HEK293 (cell line): ENCODE data around the gene PTTG2.

Experiments used
- CTCF ChIA-PET: fragments of 350-600 bp; formaldehyde crosslinking; extraction: SDS; loops from one replicate; lab custom pipeline; 2021; ENCODE audit warnings: antibody characterized with exemption; lab: Yijun Ruan, JAX
- POLR2A ChIA-PET: fragments of 300-600 bp; formaldehyde crosslinking; extraction: SDS; loops from one replicate; lab custom pipeline; 2020; ENCODE audit warnings: antibody characterized with exemption, inconsistent platforms; lab: Yijun Ruan, JAX
- H3K27ac ChIP-seq: fragments of 200-500 bp; sonication (Bioruptor generic); 2 replicates; pipeline ENCODE4 v1.5.1; 2014; ENCODE audit warnings: low read depth, low read length, control low read depth, inconsistent platforms; ENCODE audit errors: extremely low read depth
- H3K36me3 ChIP-seq, 2 experiments: fragments of 200-500 bp in 1 of 2; sonication (Bioruptor generic) in 1 of 2; 1 replicate in 1 of 2; 2 replicates in 1 of 2; pipeline ENCODE4 v1.5.1; 2014 to 2017; ENCODE audit warnings: inconsistent platforms in 2 of 2, low read length in 2 of 2; ENCODE audit not compliant: control insufficient read depth in 2 of 2, insufficient read depth in 1 of 2
- H3K4me1 ChIP-seq: fragments of 200-500 bp; sonication (Bioruptor generic); 2 replicates; pipeline ENCODE4 v1.5.1; 2014; ENCODE audit warnings: mild to moderate bottlenecking, low read length, inconsistent platforms; ENCODE audit not compliant: control insufficient read depth, insufficient read depth
- H3K4me3 ChIP-seq: 2 replicates; pipeline ENCODE4 v1.5.1; 2011; ENCODE audit warnings: low read depth, mild to moderate bottlenecking, control low read depth, low read length, moderate library complexity
- H3K9me3 ChIP-seq: fragments of 200-500 bp; sonication (Bioruptor generic); 2 replicates; pipeline ENCODE4 v1.5.1; 2014; ENCODE audit warnings: low read depth, low read length, inconsistent platforms; ENCODE audit not compliant: control insufficient read depth, insufficient read depth
- FEZF1 ChIP-seq: fragments of 450-650 bp; formaldehyde crosslinking; IDR thresholded peaks from 2 replicates; pipeline ENCODE4 v1.5.1; 2016; ENCODE audit warnings: missing biosample characterization, missing genetic modification characterization
- HOXA7 ChIP-seq: sonication (generic); formaldehyde crosslinking; IDR thresholded peaks from 2 replicates; pipeline ENCODE4 v1.8.1; 2022; ENCODE audit warnings: missing genetic modification reagents, borderline replicate concordance
- HOXD13 ChIP-seq: sonication (generic); formaldehyde crosslinking; IDR thresholded peaks from 2 replicates; pipeline ENCODE4 v1.8.0; 2022; ENCODE audit warnings: missing genetic modification reagents, borderline replicate concordance
- KLF10 ChIP-seq: fragments of 450-650 bp; IDR thresholded peaks from 2 replicates; pipeline ENCODE4 v1.5.1; 2018; ENCODE audit warnings: missing biosample characterization, mild to moderate bottlenecking, missing genetic modification characterization
- TRIM28 ChIP-seq: IDR thresholded peaks from 2 replicates; pipeline ENCODE4 v1.6.1; 2011; ENCODE audit warnings: low read length, control low read depth, borderline replicate concordance
- ZFHX2 ChIP-seq: fragments of 450-650 bp; formaldehyde crosslinking; conservative IDR thresholded peaks from 2 replicates; pipeline ENCODE4 v1.5.1; 2016; ENCODE audit warnings: missing biosample characterization, missing genetic modification characterization
- ZNF132 ChIP-seq: fragments of 450-650 bp; formaldehyde crosslinking; IDR thresholded peaks from 2 replicates; pipeline ENCODE4 v1.5.1; 2017; ENCODE audit warnings: missing biosample characterization, missing genetic modification characterization, borderline replicate concordance
- ZNF133 ChIP-seq: fragments of 450-650 bp; formaldehyde crosslinking; IDR thresholded peaks from 2 replicates; pipeline ENCODE4 v1.5.1; 2016; ENCODE audit warnings: missing biosample characterization, missing genetic modification characterization
- ZNF146 ChIP-seq: fragments of 450-650 bp; formaldehyde crosslinking; IDR thresholded peaks from 2 replicates; pipeline ENCODE4 v1.5.1; 2016; ENCODE audit warnings: missing biosample characterization, missing genetic modification characterization
- ZNF157 ChIP-seq: fragments of 450-650 bp; formaldehyde crosslinking; IDR thresholded peaks from 2 replicates; pipeline ENCODE4 v1.5.1; 2016; ENCODE audit warnings: missing biosample characterization, missing genetic modification characterization
- ZNF239 ChIP-seq: fragments of 450-650 bp; formaldehyde crosslinking; IDR thresholded peaks from 2 replicates; pipeline ENCODE4 v1.5.1; 2016; ENCODE audit warnings: missing biosample characterization, missing genetic modification characterization
- ZNF266 ChIP-seq: fragments of 450-650 bp; formaldehyde crosslinking; IDR thresholded peaks from 2 replicates; pipeline ENCODE4 v1.5.1; 2016; ENCODE audit warnings: missing biosample characterization, missing genetic modification characterization, low read depth
- ZNF558 ChIP-seq: fragments of 450-650 bp; formaldehyde crosslinking; IDR thresholded peaks from 2 replicates; pipeline ENCODE4 v1.5.1; 2016; ENCODE audit warnings: missing biosample characterization, missing genetic modification characterization
- ZNF560 ChIP-seq: fragments of 450-650 bp; formaldehyde crosslinking; IDR thresholded peaks from 2 replicates; pipeline ENCODE4 v1.5.1; 2017; ENCODE audit warnings: missing biosample characterization, missing genetic modification characterization, borderline replicate concordance
- ZNF571 ChIP-seq: fragments of 450-650 bp; formaldehyde crosslinking; IDR thresholded peaks from 2 replicates; pipeline ENCODE4 v1.5.0; 2017; ENCODE audit warnings: missing biosample characterization, missing genetic modification characterization
- ZNF623 ChIP-seq: fragments of 450-650 bp; formaldehyde crosslinking; IDR thresholded peaks from 2 replicates; pipeline ENCODE4 v1.5.1; 2016; ENCODE audit warnings: missing biosample characterization, missing genetic modification characterization
- ZNF670 ChIP-seq: fragments of 450-650 bp; formaldehyde crosslinking; IDR thresholded peaks from 2 replicates; pipeline ENCODE4 v1.5.1; 2016; ENCODE audit warnings: missing biosample characterization, missing genetic modification characterization, low read depth
- ZNF701 ChIP-seq: fragments of 450-650 bp; formaldehyde crosslinking; IDR thresholded peaks from 2 replicates; pipeline ENCODE4 v1.5.1; 2016; ENCODE audit warnings: missing biosample characterization, missing genetic modification characterization
- ZNF747 ChIP-seq: fragments of 450-650 bp; formaldehyde crosslinking; IDR thresholded peaks from 2 replicates; pipeline ENCODE4 v1.5.1; 2016; ENCODE audit warnings: missing biosample characterization, missing genetic modification characterization
- ZNF768 ChIP-seq: fragments of 450-650 bp; formaldehyde crosslinking; IDR thresholded peaks from 2 replicates; pipeline ENCODE4 v1.5.1; 2018; ENCODE audit warnings: missing biosample characterization, mild to moderate bottlenecking, missing genetic modification characterization
- TF ChIP-seq, protein P1 (sequence below): fragments of 450-650 bp; formaldehyde crosslinking; conservative IDR thresholded peaks from 2 replicates; pipeline ENCODE4 v1.5.1; 2016; ENCODE audit warnings: low read depth, missing biosample characterization, missing genetic modification characterization
- TF ChIP-seq, protein P2 (sequence below): fragments of 450-650 bp; formaldehyde crosslinking; IDR thresholded peaks from 2 replicates; pipeline ENCODE4 v1.5.1; 2016; ENCODE audit warnings: missing biosample characterization, missing genetic modification characterization
- TF ChIP-seq, protein P3 (sequence below): fragments of 450-650 bp; formaldehyde crosslinking; IDR thresholded peaks from 2 replicates; pipeline ENCODE4 v1.5.1; 2017; ENCODE audit warnings: missing biosample characterization, missing genetic modification characterization
- TF ChIP-seq, protein P4 (sequence below): fragments of 450-650 bp; formaldehyde crosslinking; IDR thresholded peaks from 2 replicates; pipeline ENCODE4 v1.5.0; 2017; ENCODE audit warnings: missing biosample characterization, missing genetic modification characterization, borderline replicate concordance

Gene PTTG2

DNA sequence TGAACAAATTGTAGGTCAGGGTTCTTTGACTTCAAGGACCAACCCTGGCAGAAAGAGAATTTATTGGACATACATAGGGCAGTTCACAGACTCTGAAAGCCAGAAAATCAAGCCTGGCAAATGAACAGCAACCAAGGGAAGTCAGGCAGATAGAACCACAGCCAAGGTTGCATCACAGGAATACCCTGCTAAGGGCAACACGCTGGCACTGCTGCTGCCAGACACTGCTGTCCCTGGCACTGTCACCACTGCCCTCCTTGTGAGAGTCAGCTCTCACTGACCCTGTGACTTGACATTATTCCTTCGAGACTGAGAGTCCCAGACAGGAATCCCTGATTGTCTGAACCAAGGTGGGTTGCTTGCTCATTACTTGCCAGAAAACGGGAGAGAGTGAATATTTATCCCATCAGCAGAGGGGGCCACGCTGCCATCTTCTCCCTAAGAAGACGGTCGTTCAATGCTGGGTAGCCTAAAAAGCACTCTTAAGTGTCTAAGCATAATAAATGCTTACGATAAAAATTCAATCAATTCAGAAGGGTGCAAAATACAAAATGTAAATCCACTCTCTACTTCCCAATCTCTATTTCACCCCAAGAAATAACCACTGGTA lies 23.2 kb upstream of the PTTG2 start:
- no peak for TF ChIP-seq ZNF571 (tag by site-specific recombination)
- TF ChIP-seq ZNF146 (tag by site-specific recombination), result no peak
- TF ChIP-seq, protein P1, sequence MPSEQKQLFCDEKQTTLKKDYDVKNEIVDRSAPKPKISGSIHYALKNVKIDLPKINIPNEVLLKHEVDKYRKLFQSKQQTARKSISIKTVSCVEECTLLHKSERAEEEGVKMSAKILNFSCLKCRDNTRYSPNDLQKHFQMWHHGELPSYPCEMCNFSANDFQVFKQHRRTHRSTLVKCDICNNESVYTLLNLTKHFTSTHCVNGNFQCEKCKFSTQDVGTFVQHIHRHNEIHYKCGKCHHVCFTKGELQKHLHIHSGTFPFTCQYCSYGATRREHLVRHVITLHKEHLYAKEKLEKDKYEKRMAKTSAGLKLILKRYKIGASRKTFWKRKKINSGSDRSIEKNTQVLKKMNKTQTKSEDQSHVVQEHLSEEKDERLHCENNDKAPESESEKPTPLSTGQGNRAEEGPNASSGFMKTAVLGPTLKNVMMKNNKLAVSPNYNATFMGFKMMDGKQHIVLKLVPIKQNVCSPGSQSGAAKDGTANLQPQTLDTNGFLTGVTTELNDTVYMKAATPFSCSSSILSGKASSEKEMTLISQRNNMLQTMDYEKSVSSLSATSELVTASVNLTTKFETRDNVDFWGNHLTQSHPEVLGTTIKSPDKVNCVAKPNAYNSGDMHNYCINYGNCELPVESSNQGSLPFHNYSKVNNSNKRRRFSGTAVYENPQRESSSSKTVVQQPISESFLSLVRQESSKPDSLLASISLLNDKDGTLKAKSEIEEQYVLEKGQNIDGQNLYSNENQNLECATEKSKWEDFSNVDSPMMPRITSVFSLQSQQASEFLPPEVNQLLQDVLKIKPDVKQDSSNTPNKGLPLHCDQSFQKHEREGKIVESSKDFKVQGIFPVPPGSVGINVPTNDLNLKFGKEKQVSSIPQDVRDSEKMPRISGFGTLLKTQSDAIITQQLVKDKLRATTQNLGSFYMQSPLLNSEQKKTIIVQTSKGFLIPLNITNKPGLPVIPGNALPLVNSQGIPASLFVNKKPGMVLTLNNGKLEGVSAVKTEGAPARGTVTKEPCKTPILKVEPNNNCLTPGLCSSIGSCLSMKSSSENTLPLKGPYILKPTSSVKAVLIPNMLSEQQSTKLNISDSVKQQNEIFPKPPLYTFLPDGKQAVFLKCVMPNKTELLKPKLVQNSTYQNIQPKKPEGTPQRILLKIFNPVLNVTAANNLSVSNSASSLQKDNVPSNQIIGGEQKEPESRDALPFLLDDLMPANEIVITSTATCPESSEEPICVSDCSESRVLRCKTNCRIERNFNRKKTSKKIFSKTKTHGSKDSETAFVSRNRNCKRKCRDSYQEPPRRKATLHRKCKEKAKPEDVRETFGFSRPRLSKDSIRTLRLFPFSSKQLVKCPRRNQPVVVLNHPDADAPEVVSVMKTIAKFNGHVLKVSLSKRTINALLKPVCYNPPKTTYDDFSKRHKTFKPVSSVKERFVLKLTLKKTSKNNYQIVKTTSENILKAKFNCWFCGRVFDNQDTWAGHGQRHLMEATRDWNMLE (tag by site-specific recombination), result no peak
- no peak for TF ChIP-seq ZNF133 (tag by site-specific recombination)
- no peak for TF ChIP-seq ZNF747 (tag by site-specific recombination)
- no peak for TF ChIP-seq HOXA7 (CRISPR knock-in tag)
- TF ChIP-seq, protein P2, sequence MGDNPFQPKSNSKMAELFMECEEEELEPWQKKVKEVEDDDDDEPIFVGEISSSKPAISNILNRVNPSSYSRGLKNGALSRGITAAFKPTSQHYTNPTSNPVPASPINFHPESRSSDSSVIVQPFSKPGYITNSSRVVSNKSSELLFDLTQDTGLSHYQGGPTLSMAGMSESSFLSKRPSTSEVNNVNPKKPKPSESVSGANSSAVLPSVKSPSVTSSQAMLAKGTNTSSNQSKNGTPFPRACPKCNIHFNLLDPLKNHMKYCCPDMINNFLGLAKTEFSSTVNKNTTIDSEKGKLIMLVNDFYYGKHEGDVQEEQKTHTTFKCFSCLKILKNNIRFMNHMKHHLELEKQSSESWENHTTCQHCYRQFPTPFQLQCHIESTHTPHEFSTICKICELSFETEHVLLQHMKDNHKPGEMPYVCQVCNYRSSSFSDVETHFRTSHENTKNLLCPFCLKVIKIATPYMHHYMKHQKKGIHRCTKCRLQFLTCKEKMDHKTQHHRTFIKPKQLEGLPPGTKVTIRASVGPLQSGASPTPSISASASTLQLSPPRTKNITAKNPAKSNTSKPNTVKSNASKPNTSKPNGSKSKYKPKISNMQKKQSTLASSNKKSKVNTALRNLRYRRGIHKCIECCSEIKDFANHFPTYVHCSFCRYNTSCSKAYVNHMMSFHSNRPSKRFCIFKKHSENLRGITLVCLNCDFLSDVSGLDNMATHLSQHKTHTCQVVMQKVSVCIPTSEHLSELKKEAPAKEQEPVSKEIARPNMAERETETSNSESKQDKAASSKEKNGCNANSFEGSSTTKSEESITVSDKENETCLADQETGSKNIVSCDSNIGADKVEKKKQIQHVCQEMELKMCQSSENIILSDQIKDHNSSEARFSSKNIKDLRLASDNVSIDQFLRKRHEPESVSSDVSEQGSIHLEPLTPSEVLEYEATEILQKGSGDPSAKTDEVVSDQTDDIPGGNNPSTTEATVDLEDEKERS (tag by site-specific recombination), result no peak
- TF ChIP-seq ZNF266 (tag by site-specific recombination), result no peak
- no peak for TF ChIP-seq ZNF239 (tag by site-specific recombination)
- TF ChIP-seq, protein P3, sequence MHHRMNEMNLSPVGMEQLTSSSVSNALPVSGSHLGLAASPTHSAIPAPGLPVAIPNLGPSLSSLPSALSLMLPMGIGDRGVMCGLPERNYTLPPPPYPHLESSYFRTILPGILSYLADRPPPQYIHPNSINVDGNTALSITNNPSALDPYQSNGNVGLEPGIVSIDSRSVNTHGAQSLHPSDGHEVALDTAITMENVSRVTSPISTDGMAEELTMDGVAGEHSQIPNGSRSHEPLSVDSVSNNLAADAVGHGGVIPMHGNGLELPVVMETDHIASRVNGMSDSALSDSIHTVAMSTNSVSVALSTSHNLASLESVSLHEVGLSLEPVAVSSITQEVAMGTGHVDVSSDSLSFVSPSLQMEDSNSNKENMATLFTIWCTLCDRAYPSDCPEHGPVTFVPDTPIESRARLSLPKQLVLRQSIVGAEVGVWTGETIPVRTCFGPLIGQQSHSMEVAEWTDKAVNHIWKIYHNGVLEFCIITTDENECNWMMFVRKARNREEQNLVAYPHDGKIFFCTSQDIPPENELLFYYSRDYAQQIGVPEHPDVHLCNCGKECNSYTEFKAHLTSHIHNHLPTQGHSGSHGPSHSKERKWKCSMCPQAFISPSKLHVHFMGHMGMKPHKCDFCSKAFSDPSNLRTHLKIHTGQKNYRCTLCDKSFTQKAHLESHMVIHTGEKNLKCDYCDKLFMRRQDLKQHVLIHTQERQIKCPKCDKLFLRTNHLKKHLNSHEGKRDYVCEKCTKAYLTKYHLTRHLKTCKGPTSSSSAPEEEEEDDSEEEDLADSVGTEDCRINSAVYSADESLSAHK (tag by site-specific recombination), result no peak
- no peak for TF ChIP-seq ZNF558 (tag by site-specific recombination)
- no peak for TF ChIP-seq ZNF623
- Histone ChIP-seq H3K9me3 (no peaks in the 10 kb centered on the region), H3K4me1 (peaks cover 2% of the 10 kb centered on the region; the same call in 1 of the 2 replicates), H3K27ac (no peak overlapping the region), H3K4me3 (no peak overlapping the region), H3K36me3 (no peaks in the 10 kb centered on the region)
- CTCF ChIA-PET, result no interaction called here
- POLR2A ChIA-PET, result no interaction called here

DNA sequence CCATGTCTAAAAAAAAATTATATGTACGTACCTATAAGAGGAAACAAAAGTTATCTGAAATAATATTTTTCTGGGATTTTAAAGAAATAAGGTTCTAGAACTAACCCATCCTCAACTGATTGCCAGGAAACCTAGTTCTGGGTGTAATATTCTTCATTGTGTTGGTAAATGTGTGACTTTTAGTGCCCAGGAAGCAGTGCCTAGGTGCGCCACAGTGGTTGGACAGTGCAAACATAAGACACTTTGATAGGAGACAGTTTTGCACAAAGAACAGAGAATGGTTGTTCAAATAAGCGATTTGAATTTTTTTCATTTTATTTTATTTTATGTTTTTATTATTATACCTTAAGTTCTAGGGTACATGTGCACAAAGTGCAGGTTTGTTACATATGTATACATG lies 22.0 kb upstream of the PTTG2 start:
- no peak overlapping the region for H3K4me3 ChIP-seq
- H3K9me3 ChIP-seq, result no peaks in the 10 kb centered on the region
- H3K36me3 ChIP-seq, result no peaks in the 10 kb centered on the region
- no peak overlapping the region for H3K27ac ChIP-seq
- ChIA-PET POLR2A (no interaction called here), CTCF (no interaction called here)
- H3K4me1 ChIP-seq, result no peaks in the 10 kb centered on the region
- TF ChIP-seq HOXD13 (no peak), ZNF132 (tag by site-specific recombination) (no peak), ZFHX2 (tag by site-specific recombination) (no peak), ZNF157 (tag by site-specific recombination) (no peak), ZNF670 (tag by site-specific recombination) (no peak), ZNF701 (no peak), TRIM28 (no peak), FEZF1 (tag by site-specific recombination) (no peak), ZNF768 (no peak), KLF10 (tag by site-specific recombination) (no peak), ZNF560 (tag by site-specific recombination) (no peak)
- TF ChIP-seq, protein P4, sequence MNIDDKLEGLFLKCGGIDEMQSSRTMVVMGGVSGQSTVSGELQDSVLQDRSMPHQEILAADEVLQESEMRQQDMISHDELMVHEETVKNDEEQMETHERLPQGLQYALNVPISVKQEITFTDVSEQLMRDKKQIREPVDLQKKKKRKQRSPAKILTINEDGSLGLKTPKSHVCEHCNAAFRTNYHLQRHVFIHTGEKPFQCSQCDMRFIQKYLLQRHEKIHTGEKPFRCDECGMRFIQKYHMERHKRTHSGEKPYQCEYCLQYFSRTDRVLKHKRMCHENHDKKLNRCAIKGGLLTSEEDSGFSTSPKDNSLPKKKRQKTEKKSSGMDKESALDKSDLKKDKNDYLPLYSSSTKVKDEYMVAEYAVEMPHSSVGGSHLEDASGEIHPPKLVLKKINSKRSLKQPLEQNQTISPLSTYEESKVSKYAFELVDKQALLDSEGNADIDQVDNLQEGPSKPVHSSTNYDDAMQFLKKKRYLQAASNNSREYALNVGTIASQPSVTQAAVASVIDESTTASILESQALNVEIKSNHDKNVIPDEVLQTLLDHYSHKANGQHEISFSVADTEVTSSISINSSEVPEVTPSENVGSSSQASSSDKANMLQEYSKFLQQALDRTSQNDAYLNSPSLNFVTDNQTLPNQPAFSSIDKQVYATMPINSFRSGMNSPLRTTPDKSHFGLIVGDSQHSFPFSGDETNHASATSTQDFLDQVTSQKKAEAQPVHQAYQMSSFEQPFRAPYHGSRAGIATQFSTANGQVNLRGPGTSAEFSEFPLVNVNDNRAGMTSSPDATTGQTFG (tag by site-specific recombination), result no peak
